GM06990 (cell line): ENCODE measurements around the gene TPM1.

Experiments used
- DNase-seq: peaks from one replicate; pipeline ENCODE4 v3.0.0-alpha.2; 2011; ENCODE audit not compliant: insufficient read length; ENCODE audit errors: extremely low read depth
- H3K27me3 ChIP-seq: replicated peaks from 2 replicates; pipeline ENCODE4 v1.6.0; 2011; ENCODE audit warnings: low read length; ENCODE audit not compliant: control insufficient read depth, insufficient read depth
- H3K36me3 ChIP-seq: 2 replicates; pipeline ENCODE4 v1.5.1; 2011; ENCODE audit warnings: low read length; ENCODE audit not compliant: control insufficient read depth, insufficient read depth
- H3K4me3 ChIP-seq: replicated peaks from 2 replicates; pipeline ENCODE4 v1.5.1; 2011; ENCODE audit warnings: low read depth, mild to moderate bottlenecking, control low read depth, low read length
- TF ChIP-seq, protein P1 (sequence below): IDR thresholded peaks from 2 replicates; pipeline ENCODE4 v1.5.1; 2011; ENCODE audit warnings: low read length, control low read depth, mild to moderate bottlenecking, inconsistent platforms; ENCODE audit not compliant: insufficient read depth, poor library complexity, severe bottlenecking

Gene TPM1

DNA sequence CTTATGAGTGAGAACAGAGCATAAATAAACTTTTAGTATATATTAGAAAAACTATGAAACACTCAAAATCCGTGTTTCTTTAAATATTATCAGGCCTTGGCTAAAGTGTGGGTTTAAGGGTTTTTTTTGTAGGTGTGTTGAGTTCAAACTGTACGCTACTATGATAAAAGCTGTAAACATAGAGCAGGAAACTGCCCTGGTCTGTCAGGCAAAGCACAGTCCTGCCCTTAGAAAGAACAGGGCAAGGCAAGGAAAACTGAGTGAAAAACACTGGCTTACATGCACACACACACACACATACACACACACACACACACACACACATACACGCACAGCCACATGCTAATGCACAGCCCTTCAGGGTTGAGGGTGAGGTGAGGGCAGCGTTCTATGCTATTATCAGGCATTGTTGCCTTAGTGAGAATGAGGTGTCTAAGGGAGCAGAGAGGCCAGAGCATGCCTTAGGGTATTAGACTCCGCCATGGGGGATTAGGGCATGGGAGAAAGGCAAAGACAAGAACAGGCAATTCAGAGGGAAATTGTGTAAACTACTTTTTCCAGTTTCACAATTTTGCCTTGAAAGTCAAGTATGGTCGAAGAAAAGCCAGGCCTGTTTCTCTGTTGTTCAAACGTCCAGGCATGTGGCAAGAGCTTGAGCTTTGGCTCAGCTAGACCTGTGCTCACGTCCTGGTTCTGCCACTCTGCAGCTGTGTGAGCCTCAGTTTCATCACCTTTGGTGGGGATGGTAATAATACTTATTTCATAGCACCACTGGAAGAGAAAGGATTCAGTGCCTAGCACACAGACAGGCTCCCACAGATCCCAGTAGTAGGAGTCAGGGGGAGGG, 36.3 kb upstream of the TPM1 start:
- no peaks in the 10 kb centered on the region; the same call in none of the 2 replicates for H3K27me3 ChIP-seq
- H3K4me3 ChIP-seq, result no peak overlapping the region
- H3K36me3 ChIP-seq, result no peaks in the 10 kb centered on the region
- TF ChIP-seq, protein P1, sequence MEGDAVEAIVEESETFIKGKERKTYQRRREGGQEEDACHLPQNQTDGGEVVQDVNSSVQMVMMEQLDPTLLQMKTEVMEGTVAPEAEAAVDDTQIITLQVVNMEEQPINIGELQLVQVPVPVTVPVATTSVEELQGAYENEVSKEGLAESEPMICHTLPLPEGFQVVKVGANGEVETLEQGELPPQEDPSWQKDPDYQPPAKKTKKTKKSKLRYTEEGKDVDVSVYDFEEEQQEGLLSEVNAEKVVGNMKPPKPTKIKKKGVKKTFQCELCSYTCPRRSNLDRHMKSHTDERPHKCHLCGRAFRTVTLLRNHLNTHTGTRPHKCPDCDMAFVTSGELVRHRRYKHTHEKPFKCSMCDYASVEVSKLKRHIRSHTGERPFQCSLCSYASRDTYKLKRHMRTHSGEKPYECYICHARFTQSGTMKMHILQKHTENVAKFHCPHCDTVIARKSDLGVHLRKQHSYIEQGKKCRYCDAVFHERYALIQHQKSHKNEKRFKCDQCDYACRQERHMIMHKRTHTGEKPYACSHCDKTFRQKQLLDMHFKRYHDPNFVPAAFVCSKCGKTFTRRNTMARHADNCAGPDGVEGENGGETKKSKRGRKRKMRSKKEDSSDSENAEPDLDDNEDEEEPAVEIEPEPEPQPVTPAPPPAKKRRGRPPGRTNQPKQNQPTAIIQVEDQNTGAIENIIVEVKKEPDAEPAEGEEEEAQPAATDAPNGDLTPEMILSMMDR, result no peak
- DNase-seq, result no peak

DNA sequence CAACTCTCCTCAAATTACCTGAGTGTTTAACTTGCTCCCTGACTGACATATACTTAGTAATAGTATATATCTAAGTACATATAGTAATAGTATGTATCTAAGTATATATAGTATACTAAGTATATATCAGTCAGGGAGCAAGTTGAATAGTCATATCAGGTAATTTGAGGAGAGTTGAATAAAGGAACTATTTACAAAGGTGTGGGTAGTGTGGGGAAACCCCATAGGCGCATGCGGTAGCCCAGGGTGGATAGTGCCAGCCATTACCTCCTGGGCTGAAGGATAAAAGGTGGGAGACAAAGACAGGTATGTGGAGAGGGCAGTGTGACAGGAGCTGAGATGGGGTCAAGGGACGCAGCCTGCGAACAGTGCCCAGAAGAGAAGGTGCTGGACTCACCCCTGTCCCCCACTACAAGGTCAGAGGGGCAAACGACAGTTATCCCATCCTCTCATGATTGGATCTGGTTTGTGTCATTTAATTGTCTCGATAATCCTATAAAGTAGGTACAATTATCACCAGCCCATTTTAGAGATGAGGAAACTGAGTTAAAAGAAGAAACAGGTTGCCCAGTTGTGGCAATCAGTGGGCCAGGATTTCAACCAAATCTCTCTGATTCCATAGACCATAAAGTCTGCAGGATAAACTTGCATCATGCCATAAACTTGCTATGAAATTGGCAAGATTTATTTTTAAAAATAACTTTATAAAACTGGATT, 34.1 kb upstream of the TPM1 start:
- Histone ChIP-seq H3K27me3 (no peaks in the 10 kb centered on the region; the same call in 1 of the 2 replicates), H3K36me3 (no peaks in the 10 kb centered on the region), H3K4me3 (no peak overlapping the region)
- TF ChIP-seq, protein P1, result no peak
- no peak for DNase-seq

DNA sequence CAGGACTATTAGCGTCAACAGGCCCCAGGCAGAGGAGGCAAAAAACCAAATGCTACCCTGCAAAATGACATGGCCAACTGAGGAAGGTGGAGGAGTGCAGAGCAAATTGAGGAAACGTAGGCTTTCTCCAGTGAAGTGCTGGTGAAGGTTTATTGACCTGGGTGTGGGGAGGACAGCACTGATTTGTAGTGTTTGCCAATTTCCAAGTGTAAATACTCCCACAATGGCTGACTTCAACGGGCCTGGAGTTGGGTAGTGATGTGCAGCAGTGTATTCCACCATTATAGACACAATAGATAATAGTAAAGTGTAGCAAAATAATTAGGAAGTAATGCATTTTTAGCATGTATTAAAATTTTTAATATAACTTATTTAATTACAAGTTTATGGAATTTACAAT, 32.2 kb upstream of the TPM1 start:
- Histone ChIP-seq H3K27me3 (no peaks in the 10 kb centered on the region; the same call in 1 of the 2 replicates), H3K36me3 (no peaks in the 10 kb centered on the region), H3K4me3 (no peak overlapping the region)
- DNase-seq, result no peak
- TF ChIP-seq, protein P1, result no peak

DNA sequence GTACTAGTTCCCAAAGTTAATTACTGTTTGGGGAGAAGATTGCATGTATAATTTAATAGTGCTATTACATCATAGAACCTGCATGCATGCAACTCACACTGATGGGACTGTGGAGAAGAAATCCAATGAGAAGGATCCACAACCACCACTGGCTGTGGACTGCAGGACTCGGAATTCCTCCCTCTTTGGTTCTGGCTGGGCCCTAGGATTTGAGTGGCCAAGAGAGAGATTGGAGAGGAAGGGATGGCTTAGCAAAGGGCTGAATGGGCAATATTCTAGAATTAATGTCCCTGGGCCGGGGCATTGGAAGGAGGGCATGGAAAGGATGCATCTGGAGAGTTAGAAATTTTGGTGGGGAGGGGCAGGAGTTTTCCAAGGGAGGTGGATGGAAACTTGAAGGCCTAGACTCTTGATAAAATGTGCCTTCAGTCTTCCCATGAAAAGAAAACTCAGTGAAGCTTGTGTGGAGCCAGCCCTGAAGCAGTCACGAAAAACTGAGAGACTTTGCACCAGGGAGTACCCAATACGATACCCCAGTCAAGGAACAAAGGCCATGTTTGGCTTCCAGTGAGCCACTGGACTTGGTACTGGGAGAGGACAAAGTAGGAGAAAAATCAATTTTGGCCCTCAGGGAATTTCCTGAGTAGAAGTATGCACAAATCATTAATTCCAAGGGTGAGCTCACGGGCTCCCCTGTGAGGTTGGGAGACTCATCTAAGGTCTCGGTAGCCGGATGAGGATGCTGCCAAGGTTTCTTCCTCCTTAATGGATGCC, 31.4 kb upstream of the TPM1 start:
- Histone ChIP-seq H3K27me3 (no peaks in the 10 kb centered on the region; the same call in 1 of the 2 replicates), H3K4me3 (no peak overlapping the region), H3K36me3 (no peaks in the 10 kb centered on the region)
- TF ChIP-seq, protein P1, result no peak
- DNase-seq, result no peak

DNA sequence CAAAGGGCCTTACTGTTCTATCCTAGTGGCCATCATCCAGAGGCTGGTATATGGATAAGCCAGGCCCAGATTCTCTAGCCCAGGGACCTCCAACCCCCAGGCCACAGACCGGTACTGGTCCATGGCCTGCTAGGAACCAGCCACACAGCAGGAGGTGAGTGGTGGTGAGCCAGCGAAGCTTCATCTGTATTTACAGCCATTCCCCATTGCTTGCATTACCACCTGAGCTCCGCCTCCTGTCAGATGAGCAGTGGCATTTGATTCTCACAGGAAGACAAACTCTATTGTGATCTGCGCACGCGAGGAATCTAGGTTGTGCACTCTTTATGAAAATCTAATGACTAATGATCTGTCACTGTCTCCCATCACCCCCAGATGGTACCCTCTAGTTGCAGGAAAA, 30.1 kb upstream of the TPM1 start:
- H3K36me3 ChIP-seq, result no peaks in the 10 kb centered on the region
- DNase-seq, result no peak
- TF ChIP-seq, protein P1, result no peak
- H3K4me3 ChIP-seq, result no peak overlapping the region
- no peaks in the 10 kb centered on the region; the same call in 1 of the 2 replicates for H3K27me3 ChIP-seq
